Inferior parietal cortex (tissue), 1 donor: ENCODE data around the gene ABCC3.

Source experiments
- DNase-seq: peaks from one replicate; pipeline ENCODE4 v3.0.0-alpha.2; 2016; ENCODE audit errors: extremely low spot score

The ABCC3 gene

DNA sequence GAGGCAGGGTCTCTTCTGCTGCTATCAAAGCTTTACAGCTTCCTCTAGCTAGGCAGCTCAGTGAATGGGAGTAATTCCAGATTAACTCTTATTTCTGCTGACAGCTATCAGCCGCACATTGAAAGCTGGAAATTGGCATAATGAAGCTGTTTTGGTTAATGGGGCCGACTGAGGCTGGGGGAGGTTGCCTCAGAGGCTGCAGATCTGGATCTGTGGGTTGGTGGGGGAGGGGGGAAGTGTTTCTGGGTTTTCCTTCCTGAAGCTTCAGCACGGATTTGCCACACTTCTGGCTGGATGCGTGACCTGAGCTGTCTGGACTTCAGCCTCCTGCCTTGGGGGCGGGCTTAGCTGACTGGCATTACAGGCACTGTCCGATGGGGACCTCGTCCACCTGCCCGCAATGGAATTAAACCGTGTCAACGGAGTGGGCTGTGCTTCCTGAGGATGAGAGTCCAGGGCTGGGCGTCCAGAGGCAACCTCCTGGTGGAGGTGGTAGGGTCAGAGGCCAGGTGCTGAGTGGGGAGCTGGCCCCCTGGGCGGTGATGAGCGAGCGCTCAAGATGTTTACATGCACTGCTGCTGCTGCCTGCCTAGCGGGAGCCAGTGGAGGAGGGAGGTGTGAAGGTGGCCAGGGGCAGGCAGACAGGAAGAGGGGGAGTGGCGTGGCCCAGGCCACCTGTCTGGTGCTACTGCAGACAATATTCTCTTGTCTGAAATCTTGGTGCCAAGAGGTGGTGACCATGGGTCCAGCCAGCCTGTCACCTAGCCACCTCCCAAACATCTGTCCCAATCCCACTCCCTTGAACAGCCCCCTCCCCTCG lies 6.7 kb upstream of the ABCC3 start:
- no peak for DNase-seq

DNA sequence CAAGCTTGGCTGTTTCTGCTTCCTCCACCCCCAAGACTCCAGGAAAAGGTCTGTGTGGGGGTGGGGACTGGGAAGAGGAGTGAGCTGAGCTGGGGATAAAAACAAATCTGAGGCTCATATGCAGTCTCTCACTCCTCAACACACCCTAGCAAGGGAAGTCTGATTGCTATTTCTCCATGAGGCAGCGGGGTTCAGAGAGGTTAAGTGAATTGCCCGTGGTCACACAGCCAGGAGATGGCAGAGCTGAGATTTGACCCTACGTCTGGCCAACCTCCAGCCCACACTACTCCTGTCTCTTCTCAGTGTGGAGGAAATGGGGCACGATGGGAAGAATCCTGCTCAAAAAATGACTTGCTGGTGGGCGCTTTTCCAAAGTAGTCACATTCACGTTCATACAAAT lies 4.8 kb upstream of the ABCC3 start:
- DNase-seq = no peak

DNA sequence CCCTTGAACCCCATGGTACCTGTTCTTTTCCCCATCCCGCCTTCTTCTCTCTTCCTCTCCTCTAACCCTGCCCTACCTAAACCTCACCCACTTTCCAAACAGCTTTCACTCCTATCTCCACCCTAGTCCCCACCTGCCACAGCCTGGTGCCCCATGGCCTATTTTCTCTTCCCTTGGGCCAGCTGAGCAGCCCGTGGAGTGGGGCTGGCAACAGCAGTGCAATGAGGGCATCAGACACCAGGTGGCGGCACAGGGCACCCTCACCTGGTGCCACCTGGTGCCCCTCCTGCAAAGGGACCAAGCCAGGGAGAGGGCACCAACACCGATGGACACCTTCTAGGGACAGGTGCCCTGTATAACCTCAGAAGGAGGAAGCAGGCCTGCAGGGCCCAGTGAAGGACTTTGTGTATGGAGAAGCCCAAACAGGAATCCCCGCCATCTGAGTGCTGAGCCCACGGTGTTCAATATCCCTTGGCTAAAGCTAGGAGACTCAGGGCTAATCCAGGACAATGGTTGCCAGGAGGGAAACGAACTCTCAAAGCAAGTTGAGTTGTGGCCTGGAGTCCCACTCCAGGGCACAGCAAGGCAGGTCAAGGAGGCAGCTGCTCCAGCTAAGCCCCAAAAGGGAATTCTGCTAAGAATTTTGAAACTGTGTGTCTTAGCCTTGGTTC lies 4.0 kb upstream of the ABCC3 start:
- no peak for DNase-seq

DNA sequence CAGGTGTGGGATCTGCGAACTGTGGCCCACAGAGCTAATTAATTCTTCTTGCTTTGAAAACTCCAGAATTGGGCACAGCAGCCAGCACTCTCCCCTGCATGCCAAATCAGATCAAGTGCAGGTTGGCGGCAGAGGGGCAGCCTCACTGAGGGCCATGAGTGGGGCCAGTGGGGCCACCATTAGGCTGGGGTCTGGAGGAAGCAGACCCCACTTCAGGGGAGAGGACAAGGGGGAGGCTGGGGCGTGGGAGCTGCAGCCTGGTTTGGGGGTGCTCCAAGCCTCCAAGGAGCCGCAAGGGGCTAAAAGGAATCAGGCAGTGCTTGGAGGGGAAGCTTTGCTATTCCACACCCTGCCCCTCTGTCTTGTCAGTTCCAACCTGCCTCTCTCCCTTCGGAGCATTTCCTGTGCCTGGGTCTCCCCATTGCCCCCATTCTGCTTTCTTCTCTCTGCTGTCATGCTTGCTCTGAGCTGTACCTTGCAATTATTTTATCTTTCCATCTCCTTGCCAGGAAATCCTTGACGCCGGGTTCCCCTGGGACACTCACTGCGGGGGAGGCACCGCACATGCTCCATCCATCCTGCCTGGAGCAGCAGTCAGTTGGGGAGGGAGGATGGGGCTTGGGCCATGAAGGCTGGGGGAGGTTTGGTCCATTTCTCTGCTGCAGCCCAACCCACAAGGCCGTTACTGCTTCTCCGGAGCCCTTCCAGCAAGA lies 3.3 kb upstream of the ABCC3 start:
- no peak for DNase-seq

DNA sequence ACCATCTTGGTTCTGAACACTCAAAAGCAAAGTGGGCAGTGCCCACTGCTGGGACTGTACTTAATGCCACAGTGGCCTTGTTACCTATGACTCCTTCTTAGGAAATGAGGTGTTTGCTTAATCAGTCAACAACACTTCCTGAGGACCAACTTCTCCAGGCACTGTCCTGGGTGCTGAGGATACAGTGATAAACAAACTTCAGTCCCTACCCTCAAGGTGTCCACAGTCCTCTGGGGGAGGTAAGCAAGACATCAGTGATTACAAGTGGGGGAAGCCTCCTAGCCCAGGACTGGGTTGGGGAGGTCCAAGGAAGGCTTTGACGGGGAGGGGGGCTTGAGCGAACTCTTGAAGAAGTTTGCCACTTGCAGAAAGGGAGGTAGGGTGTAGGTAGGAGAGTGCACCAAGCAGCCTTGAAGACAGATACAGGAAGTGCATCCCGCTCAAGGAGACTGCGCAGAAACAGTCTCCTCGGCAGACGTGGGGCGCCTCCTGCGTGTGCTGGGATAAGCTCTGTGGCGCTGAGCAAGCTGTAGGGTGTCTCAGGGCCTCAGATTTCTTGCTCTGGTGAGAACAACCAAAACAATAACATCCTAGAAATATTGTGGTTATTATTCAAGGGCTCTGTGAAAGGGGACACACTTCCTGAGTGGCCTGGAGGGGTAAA lies 2.6 kb upstream of the ABCC3 start:
- no peak for DNase-seq

DNA sequence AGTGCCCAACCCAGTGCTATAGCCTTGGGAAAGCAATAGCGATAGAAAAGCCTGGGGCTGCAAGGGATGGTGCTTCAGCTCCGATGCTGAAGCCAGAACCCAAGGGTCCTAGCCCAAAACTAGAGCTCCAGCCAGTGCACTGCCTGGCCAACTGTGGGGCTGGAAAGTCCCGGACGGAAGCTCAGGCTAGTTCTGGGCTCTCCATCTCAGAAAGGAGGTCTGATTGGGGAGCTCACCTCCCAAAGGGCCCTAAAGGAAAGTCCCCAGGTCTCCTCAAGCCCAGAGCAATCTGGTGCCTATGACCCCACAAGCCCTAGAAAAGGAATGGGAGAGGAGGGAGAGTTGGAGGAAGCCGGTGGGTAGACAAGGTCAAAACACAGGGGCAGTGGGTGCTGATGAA lies 2.0 kb upstream of the ABCC3 start:
- DNase-seq = no peak

DNA sequence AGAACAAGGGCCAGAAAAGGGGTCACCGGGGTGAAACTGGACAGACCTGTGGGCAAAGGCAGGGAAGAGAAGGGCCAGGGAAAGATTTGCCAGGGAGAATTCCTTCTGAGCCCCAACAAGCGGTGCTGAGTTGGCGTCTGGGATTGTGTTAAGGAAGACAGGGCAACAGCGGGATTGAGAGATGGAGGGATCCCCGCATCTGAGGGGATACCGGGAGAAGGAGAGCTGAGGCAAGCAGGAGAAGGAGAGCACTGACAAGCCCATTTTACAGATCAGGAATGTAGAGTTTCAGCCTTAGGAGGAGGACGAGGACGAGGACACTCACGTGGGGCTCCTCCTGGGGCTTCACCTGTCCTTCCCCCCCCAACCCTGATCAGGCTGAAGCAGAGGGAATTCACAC lies 998 bp upstream of the ABCC3 start:
- DNase-seq = no peak

DNA sequence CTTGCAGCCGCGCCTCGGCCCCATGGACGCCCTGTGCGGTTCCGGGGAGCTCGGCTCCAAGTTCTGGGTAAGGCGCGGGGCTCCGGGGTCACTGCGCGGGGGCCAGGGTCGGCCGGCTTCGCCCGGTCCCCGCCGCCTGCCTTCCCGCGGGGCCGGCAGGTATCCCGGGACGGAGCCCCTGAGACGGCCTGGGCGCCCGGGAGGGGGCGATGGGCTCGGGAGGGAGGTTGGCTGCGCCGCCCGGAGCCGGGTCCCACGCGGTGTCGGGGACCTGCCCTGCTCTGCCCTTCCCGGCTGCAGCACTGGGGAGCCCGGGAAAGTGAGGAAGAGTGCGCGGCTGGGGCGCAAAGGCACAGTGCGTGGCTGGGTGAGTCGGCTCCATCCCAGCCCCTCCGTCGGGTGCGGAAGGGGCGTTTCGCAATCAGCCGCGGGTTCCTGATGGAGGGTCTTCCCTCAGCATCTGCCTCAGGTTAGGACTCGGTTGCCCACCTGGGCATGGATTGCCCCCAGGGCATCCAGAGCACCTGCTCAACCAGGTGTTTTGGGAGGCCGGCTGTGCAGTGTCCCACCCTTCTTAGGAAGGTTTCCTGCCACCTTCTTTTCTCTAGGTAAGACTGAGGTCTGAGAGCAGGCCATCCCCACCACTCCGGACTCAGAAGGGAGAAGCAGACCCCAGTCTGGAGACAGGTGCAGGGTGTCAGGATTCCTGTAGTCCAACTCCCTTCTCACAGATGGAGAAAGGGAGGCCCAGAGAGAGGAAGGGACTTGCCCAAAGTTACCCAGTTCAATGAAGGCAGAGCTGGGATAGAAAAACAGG lies 442 bp downstream of the ABCC3 start:
- no peak for DNase-seq

DNA sequence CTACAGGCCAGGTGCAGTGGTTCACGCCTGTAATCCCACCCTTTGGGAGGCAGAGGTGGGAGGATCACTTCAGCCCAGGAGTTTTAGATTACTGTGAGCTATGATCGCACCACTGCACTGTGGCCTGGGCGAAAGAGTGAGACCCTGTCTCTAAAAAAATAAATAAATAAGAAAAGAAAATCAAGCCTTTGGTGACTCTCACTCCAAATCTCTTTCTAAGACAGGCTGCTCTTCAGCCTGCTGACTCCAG lies 976 bp downstream of the ABCC3 start:
- no peak for DNase-seq

DNA sequence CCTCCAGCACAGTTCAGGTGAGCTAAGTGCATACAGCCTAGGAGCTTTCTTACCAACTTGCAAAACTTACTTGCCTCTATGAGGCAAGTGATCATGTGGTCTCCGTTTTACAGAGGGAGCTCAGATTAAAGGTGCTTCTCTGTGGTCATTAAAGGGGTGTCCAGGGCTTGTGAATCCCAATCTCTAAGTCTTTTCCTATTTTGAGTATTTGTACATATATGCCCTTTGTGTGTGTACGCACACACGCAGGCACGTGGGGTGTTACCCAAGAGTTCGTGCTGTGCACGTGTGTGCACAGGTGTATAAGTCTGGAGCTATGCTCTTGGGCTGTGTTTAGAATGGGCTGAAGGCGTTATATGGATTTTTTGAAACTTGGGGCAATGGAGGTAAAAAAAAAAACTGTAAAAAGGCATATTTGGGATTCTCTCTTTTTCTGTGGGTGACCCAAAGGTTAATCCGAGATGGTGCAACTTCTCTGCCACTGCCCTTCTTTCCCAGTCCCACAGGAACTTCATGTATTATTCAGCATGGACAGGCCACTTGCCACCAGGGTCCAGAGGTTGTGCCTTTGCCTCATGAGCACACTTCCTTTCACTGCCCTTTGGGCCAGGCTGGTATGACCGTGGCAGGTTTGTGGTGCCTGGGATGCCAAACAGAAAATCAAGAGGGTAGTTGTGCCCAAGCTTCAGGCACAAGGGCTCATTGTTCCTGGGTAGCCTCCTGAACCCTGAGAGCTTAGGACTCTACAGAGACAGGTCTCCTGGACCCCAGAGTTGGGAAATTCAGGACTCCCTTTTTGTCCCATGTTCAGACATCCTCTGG lies 1.5 kb downstream of the ABCC3 start:
- no peak for DNase-seq

DNA sequence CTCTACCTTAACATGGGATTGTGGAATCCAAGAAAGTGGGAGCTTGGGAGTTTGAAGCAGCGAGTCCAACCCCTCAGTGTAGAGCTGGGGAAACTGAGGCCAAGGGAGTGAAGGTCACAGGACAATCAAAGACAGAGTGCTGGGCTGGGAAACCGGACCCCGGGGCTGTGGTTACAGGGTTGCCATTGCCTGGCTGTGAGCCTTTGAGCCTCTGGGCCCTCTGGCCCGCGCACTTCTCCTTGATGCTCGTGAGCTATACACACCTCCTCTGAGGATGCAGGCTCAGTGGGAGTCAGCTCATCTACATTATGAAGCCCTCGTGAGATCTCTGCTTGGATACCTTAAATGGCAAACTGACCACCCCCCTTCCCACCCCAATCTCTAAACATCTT lies 2.1 kb downstream of the ABCC3 start:
- DNase-seq = no peak

DNA sequence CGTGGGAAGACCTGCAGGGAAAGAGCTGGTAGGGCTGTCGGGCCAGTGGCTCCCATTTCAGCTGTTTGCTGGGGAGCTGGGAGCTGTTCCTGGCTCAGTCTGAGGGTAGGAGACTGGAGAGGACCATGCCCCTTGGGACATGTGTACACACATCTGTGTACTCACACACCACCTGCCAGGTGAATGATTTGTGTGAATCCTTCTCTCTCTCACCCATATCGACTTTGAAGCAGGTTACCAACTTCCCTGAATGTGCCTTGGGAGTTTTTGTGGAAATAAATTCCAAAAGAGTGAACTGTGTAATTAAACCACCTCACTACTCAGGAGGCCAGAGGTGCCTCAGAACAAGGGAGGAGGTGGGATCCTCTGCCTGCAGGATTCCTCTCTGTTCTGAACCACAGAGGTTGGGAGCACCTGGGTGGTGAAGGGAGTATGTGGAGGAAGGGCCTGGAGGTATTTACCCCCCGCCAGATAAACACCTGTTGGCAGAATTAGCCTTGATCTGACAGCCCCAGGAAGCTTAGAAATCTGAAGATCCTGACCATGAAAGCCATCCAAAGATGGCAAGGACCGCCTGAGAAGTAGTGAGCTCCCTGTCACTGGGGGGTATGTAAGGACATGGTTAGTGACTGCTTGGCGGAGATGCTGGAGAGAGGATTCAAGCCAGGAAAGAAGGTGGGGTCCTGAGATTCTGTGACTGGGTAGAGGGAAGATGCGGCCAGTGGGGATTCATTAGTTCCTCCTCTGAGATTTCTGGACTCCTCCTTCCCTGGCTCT lies 3.3 kb downstream of the ABCC3 start:
- DNase-seq = no peak

DNA sequence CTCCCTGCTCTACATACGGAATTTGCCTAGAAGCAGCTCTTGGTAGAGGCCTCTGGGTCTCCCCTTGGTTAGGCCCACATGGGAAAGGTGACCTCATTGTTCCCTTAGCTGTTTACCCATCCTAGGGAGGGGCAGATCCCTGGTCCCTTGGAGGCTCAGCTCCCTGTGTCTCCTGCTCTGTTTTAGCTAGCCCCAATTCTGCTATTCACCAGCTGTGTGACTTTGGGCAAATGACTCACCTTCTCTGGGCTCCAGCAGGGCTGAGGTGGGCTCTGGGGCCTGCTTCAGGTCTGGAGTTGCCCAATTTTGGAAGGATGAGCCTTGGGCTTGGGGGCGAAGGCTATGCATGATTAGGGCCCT lies 3.9 kb downstream of the ABCC3 start:
- DNase-seq = no peak

DNA sequence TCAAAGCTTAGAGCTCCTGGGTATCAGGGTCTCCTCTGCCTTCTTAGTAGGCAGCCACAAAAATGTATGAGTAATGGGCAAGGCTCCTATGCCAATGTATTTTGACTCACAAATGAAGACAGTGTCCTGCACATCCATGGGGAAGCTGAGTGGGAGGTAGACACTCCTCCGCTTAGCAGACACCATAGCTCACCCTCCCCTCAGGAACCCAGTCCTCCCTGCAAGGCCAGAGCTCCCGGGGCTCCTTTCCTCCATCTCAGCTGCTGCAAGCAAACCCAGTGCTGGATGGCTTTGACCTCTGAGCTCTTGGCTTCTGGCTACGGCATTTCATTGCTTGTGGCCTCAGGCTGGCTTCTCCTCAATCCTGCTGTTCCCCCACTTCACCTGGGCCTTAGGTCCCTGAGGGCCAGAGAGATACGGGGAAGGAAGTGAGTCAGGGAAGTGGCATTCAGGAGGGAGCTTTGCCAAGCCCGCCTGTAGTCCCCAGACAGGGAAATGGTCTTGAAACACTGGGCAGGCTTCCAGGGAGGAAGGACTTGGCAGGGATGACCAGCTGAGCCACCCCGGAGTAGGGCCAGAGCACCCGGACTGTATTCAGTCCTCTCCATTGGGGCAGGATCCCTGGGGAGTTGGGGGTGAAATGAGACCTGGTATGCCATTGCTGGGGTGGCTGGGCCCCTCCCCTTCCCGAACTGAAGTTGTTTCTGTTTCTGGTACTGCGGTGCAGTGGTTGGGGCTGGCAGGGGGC lies 4.5 kb downstream of the ABCC3 start:
- no peak for DNase-seq

DNA sequence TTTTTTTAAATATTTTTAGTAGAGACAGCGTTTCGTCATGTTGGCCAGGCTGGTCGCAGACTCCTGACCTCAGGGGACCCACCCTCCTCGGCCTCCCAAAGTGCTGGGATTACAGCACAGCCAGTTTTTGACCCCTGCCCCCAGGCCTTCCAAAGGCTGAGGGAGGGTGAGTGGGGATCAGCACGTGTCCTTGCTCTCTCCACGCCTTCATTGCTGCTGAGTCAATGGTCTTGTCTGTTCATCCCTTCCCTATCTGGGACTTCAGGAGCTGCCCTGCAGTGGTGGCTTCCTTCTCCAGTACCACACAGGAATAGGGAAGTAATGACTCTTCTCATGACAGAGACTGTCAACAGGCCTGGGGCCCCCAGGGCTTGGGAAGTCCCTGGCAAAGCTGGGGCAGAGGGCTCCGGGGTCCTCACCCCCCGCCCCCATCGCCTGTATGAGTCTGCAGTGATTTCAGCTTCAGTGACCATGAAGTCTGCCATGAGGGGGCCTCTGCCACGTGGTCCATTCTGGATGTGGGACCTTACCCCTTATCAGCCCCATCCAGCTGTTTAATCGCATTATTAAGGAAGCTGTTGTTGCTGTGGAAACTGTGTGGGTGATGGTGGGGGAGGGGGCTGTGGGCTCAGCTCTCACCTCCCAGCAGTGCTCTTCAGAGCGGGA lies 6.1 kb downstream of the ABCC3 start:
- no peak for DNase-seq

DNA sequence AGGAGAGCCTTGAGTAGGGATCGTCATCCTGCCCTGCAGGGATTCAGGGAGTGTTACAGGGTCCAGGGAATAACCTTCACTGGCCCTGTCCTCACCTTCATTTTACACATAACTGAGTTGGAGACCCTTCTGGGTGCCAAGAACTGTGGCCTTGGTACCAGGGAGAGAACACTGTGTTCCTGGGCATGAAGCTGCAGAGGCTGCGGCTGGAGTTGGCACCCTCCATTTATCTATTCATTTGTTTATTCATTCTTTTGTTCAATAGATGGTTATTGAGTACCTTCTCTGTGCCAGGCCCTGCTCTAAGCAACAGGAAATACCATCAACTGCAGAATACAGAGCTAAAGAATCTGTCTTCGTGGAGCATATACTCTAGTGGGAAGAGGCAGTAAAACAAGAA lies 6.7 kb downstream of the ABCC3 start:
- DNase-seq = no peak

DNA sequence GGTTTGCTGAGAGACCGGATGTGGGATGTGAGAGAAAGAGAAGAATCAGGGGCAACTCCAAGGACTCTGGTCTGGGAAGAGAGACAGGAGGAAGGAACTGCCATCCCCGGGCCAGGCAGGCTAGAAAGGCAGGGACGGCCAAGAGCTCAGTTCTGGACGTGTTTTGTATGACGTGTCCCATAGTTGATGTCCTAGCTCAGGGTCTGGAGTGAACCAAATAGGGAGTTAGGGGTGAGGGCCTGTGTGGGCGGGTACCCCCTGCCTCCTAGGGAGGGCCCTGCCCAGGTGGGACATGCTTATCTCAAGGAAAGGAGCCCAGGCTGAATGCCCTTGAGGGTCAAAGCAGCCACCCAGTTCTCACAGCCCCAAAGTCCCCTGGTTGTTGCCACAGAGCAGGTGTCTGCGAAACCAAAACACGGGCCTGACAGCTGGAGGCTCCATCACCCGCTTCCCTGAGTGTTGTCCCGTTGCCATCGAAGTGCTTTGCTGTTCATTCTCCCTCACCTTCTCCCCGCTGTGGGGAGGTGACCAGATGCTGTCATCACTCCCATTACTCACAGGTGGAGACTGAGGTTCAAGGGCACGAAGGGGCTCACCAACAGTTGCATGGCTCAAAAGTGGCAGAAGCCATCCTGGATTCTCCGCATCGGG lies 7.5 kb downstream of the ABCC3 start:
- DNase-seq = no peak
